OCI-LY1 (cell line): ENCODE results near the gene RAPGEF5.

Experiments used
- H2AFZ ChIP-seq: fragments of 200-600 bp; sonication (generic), shearing (Covaris generic); 2 replicates; pipeline ENCODE4 v1.6.0; 2014; ENCODE audit warnings: antibody characterized with exemption, mild to moderate bottlenecking, low read length
- H3F3A ChIP-seq: fragments of 200-600 bp; sonication (generic), shearing (Covaris generic); 2 replicates; pipeline ENCODE4 v1.6.0; 2014; ENCODE audit warnings: mild to moderate bottlenecking, antibody characterized with exemption, low read length, moderate library complexity; ENCODE audit not compliant: insufficient read depth
- H3K27ac ChIP-seq: fragments of 200-600 bp; sonication (generic); 2 replicates; pipeline ENCODE4 v1.5.1; 2014; ENCODE audit warnings: low read length, mixed run types, mild to moderate bottlenecking, low read depth; ENCODE audit not compliant: poor library complexity, severe bottlenecking
- H3K27me3 ChIP-seq: fragments of 200-600 bp; sonication (generic); 2 replicates; pipeline ENCODE4 v1.6.0; 2014; ENCODE audit warnings: antibody characterized with exemption, mild to moderate bottlenecking, low read length, moderate library complexity; ENCODE audit not compliant: insufficient read depth
- H3K36me3 ChIP-seq: fragments of 200-600 bp; sonication (generic); 2 replicates; pipeline ENCODE4 v1.6.1; 2014; ENCODE audit warnings: mild to moderate bottlenecking, antibody characterized with exemption, low read length, moderate library complexity, mixed read lengths; ENCODE audit not compliant: insufficient read depth
- H3K4me1 ChIP-seq: fragments of 200-600 bp; sonication (generic); 2 replicates; pipeline ENCODE4 v1.5.1; 2014; ENCODE audit warnings: mild to moderate bottlenecking, low read length, moderate library complexity; ENCODE audit not compliant: insufficient read depth, severe bottlenecking
- H3K4me2 ChIP-seq: fragments of 200-600 bp; sonication (generic), shearing (Covaris generic); 2 replicates; pipeline ENCODE4 v1.6.1; 2014; ENCODE audit warnings: low read length
- H3K4me3 ChIP-seq: fragments of 200-600 bp; sonication (generic); 2 replicates; pipeline ENCODE4 v1.5.1; 2014; ENCODE audit warnings: low read length, low read depth, mild to moderate bottlenecking, mixed read lengths; ENCODE audit not compliant: poor library complexity, severe bottlenecking
- H3K79me2 ChIP-seq: fragments of 200-600 bp; shearing (Covaris generic); 2 replicates; pipeline ENCODE4 v1.6.1; 2016; ENCODE audit warnings: mixed run types, low read length, mixed read lengths; ENCODE audit not compliant: insufficient read depth
- H3K9ac ChIP-seq: fragments of 200-600 bp; sonication (generic), shearing (Covaris generic); 2 replicates; pipeline ENCODE4 v1.6.1; 2014; ENCODE audit warnings: mild to moderate bottlenecking, low read length, mixed read lengths
- H3K9me2 ChIP-seq: fragments of 200-600 bp; sonication (generic), shearing (Covaris generic); 2 replicates; pipeline ENCODE4 v1.6.1; 2014; ENCODE audit warnings: low read depth, mild to moderate bottlenecking, low read length, mixed read lengths
- H3K9me3 ChIP-seq: fragments of 200-600 bp; shearing (Covaris generic); 2 replicates; pipeline ENCODE4 v1.6.1; 2014; ENCODE audit warnings: low read length, mixed read lengths
- H4K20me1 ChIP-seq: fragments of 200-600 bp; sonication (generic), shearing (Covaris generic); 2 replicates; pipeline ENCODE4 v1.6.0; 2016; ENCODE audit warnings: mild to moderate bottlenecking, low read length; ENCODE audit not compliant: insufficient read depth
- EZH2 ChIP-seq: fragments of 200-600 bp; sonication (generic), shearing (Covaris generic); IDR thresholded peaks from 2 replicates; pipeline ENCODE4 v1.8.0; 2017; ENCODE audit warnings: borderline replicate concordance, mixed run types, mild to moderate bottlenecking, antibody characterized with exemption, low read length, moderate library complexity, mixed read lengths
- TF ChIP-seq, protein P1 (sequence below): fragments of 200-600 bp; sonication (generic), shearing (Covaris generic); IDR thresholded peaks from 2 replicates; pipeline ENCODE4 v1.5.1; 2017; ENCODE audit warnings: mild to moderate bottlenecking, antibody characterized with exemption, low read length, moderate library complexity, mixed read lengths

The RAPGEF5 gene

DNA sequence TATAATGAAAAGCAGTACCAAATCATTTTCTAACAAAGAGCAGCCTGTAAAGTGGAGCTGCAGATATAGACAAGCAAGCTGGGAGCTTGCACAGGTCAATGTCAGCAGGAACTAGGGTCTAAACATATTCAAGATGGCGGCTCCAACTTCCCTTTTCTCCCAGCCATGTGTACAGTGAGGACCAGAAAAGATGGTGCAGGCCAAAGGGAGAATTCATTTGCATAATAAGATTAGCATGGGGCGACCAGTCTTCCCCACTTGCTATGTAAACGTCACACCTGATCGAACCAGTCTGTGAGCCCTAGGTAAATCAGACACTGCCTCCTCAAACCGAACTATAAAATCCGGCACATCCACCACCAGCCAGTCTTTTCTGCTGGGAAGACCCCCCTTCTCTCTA, 4.4 kb upstream of the RAPGEF5 start:
- Histone ChIP-seq H4K20me1 (no peaks in the 10 kb centered on the region), H3K4me3 (no peak overlapping the region), H3K79me2 (peaks cover under 1% of the 10 kb centered on the region; the same call in 1 of the 2 replicates), H3K9ac (no peak overlapping the region), H3K4me1 (peaks cover 37% of the 10 kb centered on the region), H3K27me3 (no peaks in the 10 kb centered on the region), H2AFZ (peak overlapping the region; percentile 59), H3K9me2 (no peaks in the 10 kb centered on the region), H3K27ac (no peak overlapping the region), H3K9me3 (no peaks in the 10 kb centered on the region), H3F3A (no peaks in the 10 kb centered on the region), H3K36me3 (no peaks in the 10 kb centered on the region), H3K4me2 (no peak overlapping the region)
- TF ChIP-seq, protein P1, sequence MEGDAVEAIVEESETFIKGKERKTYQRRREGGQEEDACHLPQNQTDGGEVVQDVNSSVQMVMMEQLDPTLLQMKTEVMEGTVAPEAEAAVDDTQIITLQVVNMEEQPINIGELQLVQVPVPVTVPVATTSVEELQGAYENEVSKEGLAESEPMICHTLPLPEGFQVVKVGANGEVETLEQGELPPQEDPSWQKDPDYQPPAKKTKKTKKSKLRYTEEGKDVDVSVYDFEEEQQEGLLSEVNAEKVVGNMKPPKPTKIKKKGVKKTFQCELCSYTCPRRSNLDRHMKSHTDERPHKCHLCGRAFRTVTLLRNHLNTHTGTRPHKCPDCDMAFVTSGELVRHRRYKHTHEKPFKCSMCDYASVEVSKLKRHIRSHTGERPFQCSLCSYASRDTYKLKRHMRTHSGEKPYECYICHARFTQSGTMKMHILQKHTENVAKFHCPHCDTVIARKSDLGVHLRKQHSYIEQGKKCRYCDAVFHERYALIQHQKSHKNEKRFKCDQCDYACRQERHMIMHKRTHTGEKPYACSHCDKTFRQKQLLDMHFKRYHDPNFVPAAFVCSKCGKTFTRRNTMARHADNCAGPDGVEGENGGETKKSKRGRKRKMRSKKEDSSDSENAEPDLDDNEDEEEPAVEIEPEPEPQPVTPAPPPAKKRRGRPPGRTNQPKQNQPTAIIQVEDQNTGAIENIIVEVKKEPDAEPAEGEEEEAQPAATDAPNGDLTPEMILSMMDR: no peak
- TF ChIP-seq EZH2: no peak

- Histone ChIP-seq H3K9me2 (no peaks in the 10 kb centered on the region), H3K36me3 (peaks cover 10% of the 10 kb centered on the region), H3K27ac (no peak overlapping the region), H3K79me2 (peaks cover 23% of the 10 kb centered on the region), H3K4me1 (peaks cover 42% of the 10 kb centered on the region), H3K4me3 (no peak overlapping the region), H3K27me3 (no peaks in the 10 kb centered on the region), H3K9me3 (peaks cover 5% of the 10 kb centered on the region; the same call in 1 of the 2 replicates), H2AFZ (no peak overlapping the region), H3K9ac (no peak overlapping the region), H3F3A (no peaks in the 10 kb centered on the region), H3K4me2 (no peak overlapping the region), H4K20me1 (no peaks in the 10 kb centered on the region)
- TF ChIP-seq, protein P1: no peak
- TF ChIP-seq EZH2: no peak
Measured at GRCh38 chr7:22358820-22359697, 2.1 kb upstream of the RAPGEF5 start.

DNA sequence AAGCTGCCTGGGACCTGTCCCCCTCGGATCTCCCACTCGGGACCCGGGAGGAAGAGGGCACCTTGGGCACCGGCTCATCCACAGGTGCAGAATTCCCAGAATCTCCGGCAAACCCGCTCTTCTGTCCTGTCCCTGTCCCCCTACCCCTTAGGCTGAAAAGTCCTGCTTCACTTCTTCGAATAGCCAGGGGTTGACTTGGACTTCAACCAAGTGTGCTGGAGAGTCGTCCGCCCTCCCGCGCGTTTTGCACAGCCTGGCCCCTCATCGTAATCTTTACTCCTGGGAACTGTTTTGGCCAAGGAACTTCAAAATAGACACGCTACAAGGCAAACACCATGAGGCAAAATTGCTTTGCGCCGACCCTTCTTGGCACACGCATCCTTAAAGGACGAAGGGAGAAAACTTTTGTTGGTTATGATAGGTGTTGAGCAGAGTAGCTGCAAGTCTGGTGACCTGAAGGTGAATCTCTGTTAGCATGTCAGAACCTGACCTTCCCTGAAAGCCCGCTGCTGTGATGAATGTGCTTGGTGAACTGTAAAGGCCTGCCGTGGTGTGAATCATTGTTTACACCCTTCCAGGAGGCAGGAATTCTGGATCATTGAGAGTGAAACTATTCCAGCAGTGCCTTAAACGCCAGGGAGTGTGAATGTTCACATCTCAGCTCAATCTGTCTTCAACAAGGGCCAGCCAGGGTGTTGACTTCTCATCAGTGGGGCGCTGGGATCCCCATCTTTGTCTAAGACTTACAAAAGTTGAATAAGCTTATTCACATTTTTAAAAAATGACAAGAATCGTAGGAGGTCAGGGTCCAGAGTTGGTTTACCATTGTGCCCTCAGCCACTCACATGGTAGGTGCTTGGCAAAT, 589 bp upstream of the RAPGEF5 start:
- H3K27me3 ChIP-seq: no peaks in the 10 kb centered on the region
- H3K27ac ChIP-seq: peak overlapping the region; percentile 55
- H3K9me2 ChIP-seq: no peaks in the 10 kb centered on the region
- peak overlapping the region; percentile 57 for H3K9ac ChIP-seq
- peaks cover 38% of the 10 kb centered on the region for H3K79me2 ChIP-seq
- peaks cover 40% of the 10 kb centered on the region for H3K4me1 ChIP-seq
- TF ChIP-seq, protein P1: no peak
- no peak for TF ChIP-seq EZH2
- H3K9me3 ChIP-seq: peaks cover 9% of the 10 kb centered on the region; the same call in 1 of the 2 replicates
- H3K4me2 ChIP-seq: peak overlapping the region; percentile 75
- H3K4me3 ChIP-seq: peak overlapping the region; percentile 92
- H3F3A ChIP-seq: no peaks in the 10 kb centered on the region
- peak overlapping the region; percentile 62 for H2AFZ ChIP-seq
- no peaks in the 10 kb centered on the region for H4K20me1 ChIP-seq
- H3K36me3 ChIP-seq: peaks cover 23% of the 10 kb centered on the region
